Brain pericyte (primary cell): ENCODE results near the gene SLC35G6.
"Not testable (repeated sequence)": the region's sequence is repeated elsewhere in the genome, so short reads cannot be mapped to it uniquely, and the experiment has no call there.

Source experiments
- DNase-seq: peaks from one replicate; pipeline ENCODE4 v3.0.0-alpha.2; 2012; ENCODE audit warnings: low read depth, low spot score

The SLC35G6 gene

DNA sequence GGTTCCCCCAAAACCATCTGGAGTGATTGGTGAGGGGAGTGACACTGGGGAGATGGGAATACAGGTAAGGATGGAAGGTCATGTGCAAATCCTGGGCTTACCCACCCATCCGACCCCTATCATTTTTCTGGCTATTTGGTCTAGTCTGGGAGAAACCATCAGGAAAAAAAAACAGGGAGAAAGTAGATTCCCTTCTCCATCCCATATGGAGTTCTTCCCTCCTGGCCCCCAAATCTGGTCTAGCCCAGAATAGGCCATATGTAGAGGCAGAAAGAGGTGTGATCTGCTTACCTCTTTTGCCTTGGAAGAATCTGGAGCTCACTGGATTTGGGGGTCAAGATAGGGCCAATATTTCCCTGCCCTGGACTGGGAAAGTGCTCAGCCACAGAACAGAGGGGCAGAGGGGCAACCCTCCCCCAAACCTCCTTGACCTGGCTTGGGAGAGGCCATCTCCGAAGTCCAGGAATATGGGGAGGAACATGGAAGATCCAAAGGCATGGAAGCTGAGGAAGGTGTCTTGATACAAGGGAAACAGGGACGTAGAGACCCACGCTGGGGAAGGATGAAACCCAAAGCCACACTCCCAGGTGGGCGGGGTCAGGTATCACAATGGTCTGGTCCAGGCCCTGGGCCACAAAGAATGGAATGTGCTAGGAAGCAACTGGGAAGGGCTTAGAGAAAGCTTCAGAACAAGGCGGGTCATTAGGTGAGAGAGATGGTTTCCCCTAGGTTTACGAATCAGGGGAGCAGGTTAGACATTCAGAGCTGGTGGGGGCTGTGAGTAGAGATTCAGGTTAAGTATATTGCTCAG is 20.2 kb upstream of the SLC35G6 start:
- no peak for DNase-seq

DNA sequence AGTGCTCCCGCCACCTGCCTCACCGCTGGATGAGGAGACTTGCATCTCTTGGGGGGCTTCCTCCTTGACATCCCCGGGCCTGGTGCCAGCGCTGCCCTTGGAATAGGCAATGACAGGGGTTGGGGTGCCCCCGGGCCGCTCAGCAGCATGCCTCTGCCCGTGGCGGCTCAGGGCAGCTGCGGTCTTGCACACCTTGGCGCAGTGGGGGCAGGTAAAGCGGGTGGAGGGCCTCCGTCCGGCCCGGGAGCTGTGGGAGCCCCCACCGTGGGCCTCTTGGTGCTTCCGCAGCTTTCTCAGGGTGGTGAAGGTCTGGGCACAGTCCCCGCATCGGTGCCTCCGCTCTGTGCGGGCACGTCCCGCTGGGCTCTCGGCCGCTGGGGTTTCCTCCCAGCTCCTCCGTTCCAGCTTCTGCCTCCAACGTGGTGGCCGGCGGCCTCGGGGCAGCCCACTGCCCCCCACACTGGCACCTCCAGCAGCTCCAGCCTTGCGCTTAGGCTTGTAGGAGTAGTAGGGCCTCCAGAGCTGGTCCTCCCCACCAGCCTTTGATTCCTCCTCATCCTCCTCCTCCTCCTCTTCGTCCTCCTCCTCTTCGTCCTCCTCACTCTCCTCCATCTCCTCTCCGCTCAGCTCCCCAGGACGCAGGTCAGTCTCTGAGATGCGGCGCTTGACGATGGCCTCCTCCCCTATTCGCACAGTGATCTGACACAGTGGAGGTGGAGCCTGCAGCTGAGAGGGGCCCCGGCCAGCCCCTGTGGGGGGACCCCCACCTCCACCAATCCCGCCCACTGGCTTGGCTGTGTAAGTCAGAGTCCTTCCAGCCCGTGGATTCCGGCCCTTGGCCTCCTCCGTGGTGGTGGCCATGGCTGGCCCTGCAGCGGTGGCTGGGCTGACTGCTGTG is 18.5 kb upstream of the SLC35G6 start:
- DNase-seq: no peak

DNA sequence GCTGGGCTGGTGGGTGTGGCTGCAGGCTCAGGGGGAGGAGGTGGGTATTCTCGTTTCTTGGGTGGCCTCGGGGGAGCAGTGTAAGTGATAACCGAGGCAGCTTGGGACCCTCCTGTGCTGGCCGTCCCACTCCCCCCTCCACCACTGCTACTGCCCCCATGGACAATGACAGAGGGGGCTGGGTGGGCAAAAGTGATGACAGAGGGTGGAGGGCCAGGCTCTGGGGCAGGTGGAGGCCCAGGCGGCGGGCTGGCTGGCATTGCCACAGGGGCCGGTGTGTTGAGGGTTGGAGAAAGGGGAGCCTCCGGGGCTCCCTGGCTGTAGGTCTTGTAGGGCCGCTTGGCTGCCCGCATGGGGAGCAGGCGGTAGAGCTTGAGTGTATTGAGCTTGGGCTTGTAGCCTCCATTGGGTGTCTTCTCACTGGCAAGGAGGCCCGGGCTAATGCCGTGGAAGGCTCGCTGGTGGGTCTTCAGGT is 17.8 kb upstream of the SLC35G6 start:
- no peak for DNase-seq

DNA sequence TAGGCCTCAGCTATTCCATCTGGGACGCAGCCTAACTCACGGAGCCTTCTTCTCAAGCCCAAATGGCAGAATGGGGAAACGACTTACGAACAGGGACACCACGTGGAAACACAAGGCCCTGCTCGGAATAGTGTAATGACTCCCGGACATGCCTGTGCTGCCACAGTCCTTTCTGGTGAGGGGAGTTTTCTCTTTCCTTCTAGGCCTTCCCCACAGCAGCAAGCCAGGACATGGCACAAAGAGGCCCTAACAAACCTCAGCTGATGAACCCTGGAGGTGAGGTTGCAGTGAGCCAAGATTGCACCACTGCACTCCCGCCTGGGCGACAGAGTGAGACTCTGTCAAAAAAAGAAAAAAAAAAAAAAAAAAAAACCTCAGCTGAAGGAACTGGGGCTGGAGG is 17.2 kb upstream of the SLC35G6 start:
- no peak for DNase-seq

DNA sequence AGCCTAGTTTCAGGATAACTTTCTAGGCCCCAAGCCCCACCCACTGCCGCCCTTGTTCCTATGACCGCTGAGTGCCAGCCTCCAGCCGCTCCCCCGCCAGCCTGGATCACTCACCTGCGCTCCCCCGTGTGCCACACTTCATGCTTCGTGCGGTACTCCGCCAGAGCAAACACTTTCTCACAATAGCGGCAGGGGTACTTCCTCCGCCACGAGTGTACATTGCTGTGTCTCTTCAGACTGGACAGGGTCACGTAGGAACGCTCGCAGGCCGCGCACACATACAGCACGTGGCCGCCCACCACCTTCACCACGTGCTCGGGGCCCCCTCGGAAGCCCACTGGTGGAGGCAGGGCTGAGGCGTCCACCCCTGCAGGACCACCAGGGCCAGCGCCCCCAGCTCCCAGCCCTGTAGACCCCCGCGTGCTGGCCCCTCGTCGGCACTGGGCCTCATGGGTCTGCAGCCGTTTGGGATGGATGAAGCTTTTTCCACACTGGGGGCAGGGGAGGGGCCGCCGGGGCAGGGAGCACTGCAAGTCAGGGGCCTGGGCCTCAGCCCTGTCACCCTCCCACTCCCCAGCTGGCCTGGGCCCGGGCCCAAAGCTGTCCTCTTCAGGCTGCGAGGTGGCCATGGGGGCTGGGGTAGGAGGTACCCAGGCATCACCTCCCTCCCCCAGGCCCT is 15.5 kb upstream of the SLC35G6 start:
- no peak for DNase-seq

DNA sequence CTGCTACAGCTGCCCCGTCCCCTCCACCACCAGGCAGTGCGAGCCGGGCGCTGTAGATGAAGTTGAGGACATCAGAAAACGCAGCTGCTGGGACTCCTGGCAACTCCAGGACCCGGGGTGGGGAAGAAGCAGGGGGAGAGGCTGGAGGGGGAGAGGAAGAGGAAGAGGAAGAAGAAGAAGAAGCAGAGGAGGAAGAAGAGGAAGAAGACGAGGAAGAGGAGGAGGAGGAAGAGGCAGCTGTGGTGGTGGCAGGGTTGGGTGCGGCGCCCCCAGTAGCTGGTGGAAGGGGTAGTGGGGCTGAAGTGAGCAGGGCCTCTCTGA is 15.0 kb upstream of the SLC35G6 start:
- DNase-seq: no peak

DNA sequence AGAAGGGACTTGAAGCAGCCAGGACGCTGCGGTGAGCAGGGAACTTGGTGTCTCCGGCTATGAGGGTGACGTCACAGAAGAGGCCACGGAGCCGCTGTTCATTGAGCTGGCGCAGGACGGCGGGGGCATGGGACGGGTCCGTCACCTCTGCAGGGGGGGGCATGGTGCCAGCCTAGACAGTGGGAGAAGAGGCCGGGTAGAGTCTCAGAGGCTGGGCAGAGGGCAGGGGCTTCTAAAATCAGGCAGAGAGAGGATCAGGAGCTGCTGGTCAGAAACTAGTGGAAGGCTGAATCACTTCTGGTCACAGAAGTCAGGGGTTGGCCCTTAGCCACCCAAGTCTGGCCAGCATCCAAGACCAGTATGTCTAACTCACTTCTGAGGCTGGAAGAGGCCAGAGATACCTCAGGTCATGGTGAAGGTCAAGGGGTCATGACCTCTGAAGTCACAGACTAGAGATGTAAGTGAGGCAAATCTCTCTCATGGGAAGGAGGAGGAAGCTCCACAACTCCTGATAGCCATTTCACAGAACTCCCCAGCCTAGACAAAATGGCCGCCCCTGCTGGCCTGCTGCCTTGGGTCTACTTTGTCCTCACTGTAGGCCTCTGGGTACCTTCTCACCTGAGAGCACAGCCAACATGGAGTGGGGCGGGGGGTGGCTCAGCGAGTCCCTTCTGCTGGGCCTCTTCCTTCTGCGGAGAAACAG is 14.5 kb upstream of the SLC35G6 start:
- no peak for DNase-seq

DNA sequence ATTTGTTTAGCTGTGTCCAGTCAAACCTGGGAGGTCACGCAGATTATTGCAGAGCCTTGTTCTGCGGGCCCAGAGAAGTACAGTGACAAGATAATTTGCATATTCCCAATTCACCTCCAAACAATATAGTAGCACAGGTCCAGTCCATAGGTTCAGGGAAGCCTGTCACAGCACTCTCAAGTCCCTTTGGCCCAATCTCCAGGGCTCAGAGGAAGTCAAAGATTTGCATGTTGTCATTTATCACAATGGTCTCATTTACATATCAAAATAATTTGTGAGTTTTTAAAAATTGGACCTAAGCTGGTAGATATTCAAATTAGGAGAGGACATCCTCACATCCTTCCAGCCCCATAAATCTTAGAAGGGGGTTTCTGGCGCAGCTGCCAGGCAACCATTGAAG is 13.7 kb upstream of the SLC35G6 start:
- DNase-seq: no peak

DNA sequence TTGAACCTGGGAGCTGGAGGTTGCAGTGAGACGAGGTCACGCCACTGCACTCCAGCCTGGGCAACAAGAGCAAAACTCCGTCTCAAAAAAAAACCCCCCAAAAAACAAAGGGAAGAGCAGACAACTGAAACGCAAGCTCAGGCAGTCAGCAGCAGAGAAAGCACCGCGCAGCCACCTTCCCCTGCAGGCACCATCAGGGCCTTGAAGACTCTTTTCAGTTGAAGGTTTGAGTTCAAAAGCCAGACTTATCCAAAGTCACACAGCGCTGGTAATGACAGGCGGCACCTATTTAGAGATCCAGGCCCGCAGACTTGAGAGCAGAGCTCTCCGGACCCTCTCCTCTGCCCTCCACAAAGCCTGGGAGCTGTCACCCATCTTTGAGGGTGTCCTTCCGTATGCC is 13.0 kb upstream of the SLC35G6 start:
- DNase-seq: no peak

DNA sequence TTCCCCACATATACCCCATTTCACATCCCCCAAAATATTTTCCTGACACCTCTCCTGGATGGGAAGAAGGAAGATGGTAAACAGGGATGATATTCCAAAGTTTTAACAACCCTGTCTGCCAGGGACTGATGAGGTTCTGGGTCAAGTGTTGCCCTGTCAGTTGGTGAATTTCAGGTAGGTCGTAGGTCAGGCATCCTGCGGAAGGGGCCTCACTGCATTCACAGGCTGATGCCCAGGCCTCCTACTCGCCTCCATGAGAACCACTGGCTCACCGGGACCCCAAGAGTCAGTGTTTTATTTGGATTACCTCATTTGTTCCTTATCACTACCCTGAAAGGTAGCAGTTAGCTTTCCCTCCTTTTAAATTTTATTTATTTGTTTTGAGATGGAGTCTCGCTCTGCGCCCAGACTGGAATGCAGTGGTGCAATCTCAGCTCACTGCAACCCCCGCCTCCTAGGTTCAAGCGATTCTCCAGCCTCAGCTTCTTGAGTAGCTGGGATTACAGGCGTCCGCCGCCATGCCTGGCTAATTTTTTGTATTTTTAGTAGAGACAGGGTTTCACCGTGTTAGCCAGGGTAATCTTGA is 12.3 kb upstream of the SLC35G6 start:
- DNase-seq: no peak

DNA sequence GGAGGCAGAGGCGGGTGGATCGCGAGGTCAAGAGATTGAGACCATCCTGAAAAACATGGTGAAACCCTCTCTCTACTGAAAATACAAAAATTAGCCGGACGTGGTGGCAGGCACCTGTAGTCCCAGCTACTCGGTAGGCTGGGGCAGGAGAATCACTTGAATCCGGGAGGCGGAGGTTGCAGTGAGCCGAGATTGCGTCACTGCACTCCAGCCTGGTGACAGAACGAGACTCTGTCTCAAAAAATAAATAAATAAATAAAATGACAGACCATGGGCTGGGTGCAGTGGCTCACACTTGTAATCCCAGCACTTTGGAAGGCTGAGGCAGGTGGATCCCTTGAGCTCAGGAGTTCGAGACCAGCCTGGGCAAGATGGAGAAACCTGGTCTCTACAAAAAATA is 11.4 kb upstream of the SLC35G6 start:
- not testable (repeated sequence) for DNase-seq

DNA sequence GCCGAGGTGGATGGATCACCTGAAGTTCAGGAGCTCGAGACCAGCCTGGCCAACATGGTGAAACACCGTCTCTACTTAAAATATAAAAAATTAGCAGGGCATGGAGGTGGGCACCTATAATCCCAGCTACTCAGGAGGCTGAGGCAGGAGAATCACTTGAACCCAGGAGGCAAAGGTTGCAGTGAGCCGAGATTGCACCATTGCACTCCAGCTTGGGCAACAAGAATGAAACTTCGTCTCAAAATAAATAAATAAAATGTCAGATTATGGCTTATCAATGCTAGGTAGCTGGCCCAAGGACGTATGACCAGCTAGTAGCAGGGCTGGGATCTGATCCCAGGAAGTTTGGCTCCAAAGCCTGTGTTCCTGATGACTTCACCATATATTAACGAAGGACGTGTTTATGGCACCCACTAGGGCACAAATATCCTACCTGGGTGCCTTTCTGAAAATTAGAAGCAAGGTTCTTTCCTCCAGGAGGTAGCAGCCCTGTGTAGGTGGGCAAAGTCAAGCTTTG is 10.7 kb upstream of the SLC35G6 start:
- not testable (repeated sequence) for DNase-seq

DNA sequence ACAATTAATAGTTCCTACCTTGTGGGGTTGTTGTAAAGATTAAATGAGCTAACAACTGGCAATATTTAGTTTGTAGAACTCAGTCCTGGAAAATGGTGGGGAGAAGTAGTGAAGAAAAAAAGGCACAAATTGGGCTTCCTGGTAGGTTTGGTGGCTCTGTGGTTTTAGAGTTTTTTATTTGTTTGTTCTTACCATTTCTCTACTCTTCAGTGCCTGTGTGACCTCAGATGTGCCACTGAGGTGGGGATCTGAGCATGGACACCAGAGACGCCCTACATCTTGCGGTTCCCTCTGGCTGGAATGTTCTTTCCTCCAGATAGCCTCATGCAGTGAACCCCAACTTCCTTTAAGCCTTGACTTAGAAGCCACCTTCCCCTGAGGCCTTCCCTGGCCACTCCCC is 9.5 kb upstream of the SLC35G6 start:
- DNase-seq: no peak

DNA sequence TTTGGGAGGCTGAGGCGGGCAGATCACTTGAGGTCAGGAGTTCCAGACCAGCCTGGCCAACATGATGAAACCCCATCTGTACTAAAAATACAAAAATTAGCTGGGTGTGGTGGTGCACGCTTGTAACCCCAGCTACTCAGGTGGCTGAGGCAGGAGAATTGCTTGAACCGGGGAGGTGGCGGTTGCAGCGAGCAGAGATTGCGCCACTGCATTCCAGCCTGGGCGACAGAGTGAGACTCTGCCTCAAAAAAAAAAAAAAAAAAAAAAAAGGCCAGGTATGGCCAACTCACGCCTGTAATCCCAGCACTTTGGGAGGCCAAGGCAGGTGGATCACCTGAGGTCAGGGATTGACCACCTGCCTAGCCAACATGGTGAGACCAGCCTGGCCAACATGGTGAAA is 6.5 kb upstream of the SLC35G6 start:
- not testable (repeated sequence) for DNase-seq

DNA sequence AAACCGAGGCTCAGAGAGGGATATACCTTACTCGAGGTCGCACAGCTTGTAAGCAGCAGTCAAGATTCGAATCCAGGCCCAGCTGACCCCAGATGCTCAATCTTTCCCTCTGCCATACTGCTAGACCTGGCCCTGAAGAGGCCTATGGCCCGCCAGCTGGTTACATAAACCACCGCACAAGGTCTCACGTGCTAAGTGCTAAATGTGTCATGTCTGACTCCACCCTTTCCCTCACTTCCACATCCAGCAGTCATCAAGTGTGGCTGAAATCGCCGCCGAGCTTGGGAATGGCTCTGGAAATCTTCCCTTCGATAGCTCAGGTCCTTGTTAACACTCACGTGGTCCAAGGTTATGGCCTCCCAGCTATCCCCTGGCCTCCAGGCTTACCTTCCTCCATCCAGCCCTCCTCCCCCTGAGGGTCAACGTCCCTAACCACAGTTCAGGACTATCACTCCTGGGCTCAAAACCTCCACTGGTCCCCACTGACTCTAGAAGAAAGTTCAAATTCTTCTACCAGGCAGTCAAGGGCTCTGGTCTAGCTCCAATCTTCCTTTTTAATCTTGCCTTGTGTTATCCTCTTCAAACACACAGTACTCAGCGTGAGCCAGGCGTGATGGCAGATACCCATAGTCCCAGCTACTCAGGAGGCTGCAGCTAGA is 5.4 kb upstream of the SLC35G6 start:
- no peak for DNase-seq

DNA sequence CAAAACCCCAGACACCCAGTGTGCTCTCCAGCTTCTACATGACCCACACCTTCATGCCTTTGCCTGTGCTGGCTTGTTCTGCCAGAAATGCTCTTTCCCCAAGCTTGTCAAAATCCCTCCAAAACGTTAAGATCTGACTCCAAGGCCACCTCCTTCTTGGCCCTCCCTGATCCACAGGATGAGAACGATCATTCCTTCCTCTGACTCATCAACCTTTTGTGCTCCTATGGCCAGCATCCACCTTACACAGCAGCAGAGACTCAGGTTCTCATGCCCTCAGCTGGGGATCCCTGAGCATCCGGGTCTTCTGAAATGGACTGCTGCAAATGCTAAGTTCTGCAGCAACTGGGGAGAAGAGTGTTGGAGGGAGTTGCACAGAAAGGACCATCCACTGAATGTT is 4.8 kb upstream of the SLC35G6 start:
- no peak for DNase-seq

DNA sequence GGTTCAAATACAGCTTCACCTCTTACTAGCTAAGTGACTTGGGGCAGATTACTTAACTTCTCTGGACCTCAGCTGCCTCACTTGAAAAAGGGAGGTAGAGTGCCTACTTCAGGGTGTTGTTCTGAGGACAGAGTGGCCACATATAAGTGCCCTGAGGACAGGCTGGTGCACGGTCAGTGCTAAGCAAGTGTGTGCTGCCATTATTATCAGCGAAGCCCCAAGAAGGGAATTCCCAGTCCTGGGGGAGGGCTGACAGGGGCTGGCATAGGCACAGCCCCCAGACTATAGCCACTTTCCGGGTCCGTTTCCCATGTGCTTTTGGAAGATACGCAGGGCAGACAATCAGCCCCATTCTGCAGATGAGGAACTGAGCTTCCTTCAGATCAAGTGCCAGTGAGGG is 4.3 kb upstream of the SLC35G6 start:
- DNase-seq: no peak

DNA sequence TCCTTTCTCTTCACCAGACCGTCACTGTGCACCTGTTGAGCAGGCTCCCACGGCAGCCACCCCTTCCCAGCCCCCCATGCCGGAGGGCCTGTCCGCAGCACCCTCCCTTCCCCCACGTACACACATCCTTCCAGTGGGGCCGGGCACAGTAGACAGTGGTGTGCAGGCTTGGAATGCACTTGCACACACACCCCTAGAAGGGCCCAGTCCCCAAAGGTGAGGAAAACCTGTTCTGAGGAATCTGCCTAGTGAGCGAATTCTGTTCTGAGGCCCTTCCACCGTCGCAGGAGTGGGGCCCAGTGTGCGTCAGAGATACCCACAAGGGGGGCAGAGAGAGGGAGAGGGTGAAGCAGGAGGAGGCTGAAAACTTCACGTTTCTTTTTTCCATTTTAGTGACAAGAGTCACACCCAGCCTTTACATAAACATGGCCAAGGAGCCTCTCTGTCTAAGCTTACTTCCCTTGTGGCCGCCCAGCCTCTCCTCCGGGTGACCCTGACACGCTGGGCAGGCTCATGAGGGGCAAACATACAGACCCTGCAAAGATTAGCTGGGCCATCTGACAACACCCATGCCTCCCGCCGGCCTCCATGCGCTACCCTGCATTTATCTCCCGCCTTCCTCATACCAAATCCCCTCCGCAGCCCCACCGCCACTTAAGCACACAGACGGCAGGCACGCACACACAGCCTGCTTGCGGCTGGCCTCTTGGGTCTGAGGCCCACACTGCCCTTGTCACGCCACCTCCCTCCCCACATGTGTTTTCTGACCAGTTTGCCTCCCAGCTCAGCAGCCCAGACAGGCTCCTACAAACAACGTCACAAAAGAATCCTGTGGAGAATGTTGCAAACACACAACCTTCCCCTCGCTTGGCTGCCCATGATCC is 3.6 kb upstream of the SLC35G6 start:
- peak; percentile 65 for DNase-seq
